PC-3 (cell line): ENCODE data around the gene HOOK1. TPM values are rescaled to one million over a fixed set of nuclear protein-coding genes. Genes with fewer than 3 reads are reported as not detected.

ENCODE experiments used
- ATAC-seq: fragments of 200-7000 bp; cut with Tn5 transposase; 2 replicates; pipeline ENCODE4 v1.9.1; 2020; ENCODE audit warnings: mild to moderate bottlenecking, moderate library complexity
- BruUV-seq: library from RNA; stranded (reverse); fragments of 400-500 nt; replicated peaks from 2 replicates; lab custom pipeline; 2021; lab: Mats Ljungman, UMichigan
- CTCF ChIA-PET: fragments of 300-600 bp; sonication (Branson Sonifier 250); formaldehyde crosslinking; loops from one replicate; lab custom pipeline; 2022; ENCODE audit warnings: antibody characterized with exemption; lab: Charles Lee
- POLR2A ChIA-PET: fragments of 300-600 bp; sonication (Branson Sonifier 250); formaldehyde crosslinking; loops from one replicate; lab custom pipeline; 2022; ENCODE audit warnings: antibody characterized with exemption; ENCODE audit not compliant: unreplicated experiment; lab: Charles Lee
- DNase-seq: peaks from one replicate; pipeline ENCODE4 v3.0.0-alpha.2; 2015
- H2AFZ ChIP-seq: fragments of 300-600 bp; sonication (generic); 2 replicates; pipeline ENCODE4 v1.6.0; 2016; ENCODE audit warnings: antibody characterized with exemption, low read length
- H3F3A ChIP-seq: fragments of 300-600 bp; sonication (generic); one replicate; pipeline ENCODE4 v1.6.0; 2017; ENCODE audit warnings: antibody characterized with exemption, low read length, control low read depth, mild to moderate bottlenecking; ENCODE audit not compliant: unreplicated experiment
- H3K27ac ChIP-seq: fragments of 300-600 bp; sonication (generic); 2 replicates; pipeline ENCODE4 v1.5.1; 2016; ENCODE audit warnings: mild to moderate bottlenecking, low read length
- H3K27me3 ChIP-seq: fragments of 300-600 bp; sonication (generic); 2 replicates; pipeline ENCODE4 v1.6.1; 2016; ENCODE audit warnings: low read length, mixed read lengths
- H3K36me3 ChIP-seq: fragments of 300-600 bp; sonication (generic); 2 replicates; pipeline ENCODE4 v1.6.1; 2016; ENCODE audit warnings: low read depth, mixed run types, low read length, mixed read lengths
- H3K4me1 ChIP-seq: fragments of 300-600 bp; sonication (generic); 2 replicates; pipeline ENCODE4 v1.5.1; 2016; ENCODE audit warnings: low read length; ENCODE audit not compliant: insufficient read depth
- H3K4me2 ChIP-seq: fragments of 300-600 bp; sonication (generic); 2 replicates; pipeline ENCODE4 v1.6.0; 2016; ENCODE audit warnings: low read length
- H3K4me3 ChIP-seq: fragments of 300-600 bp; sonication (generic); 2 replicates; pipeline ENCODE4 v1.5.1; 2016; ENCODE audit warnings: mild to moderate bottlenecking, low read length, mixed read lengths
- H3K79me2 ChIP-seq: fragments of 300-600 bp; sonication (generic); 2 replicates; pipeline ENCODE4 v1.6.1; 2017; ENCODE audit warnings: low read length, mixed read lengths
- H3K9ac ChIP-seq: fragments of 300-600 bp; sonication (generic); 2 replicates; pipeline ENCODE4 v1.6.0; 2016; ENCODE audit warnings: mild to moderate bottlenecking, low read length
- H3K9me2 ChIP-seq: fragments of 300-600 bp; sonication (generic); replicated peaks from 2 replicates; pipeline ENCODE4 v1.6.1; 2016; ENCODE audit warnings: mixed run types, low read length, mixed read lengths
- H3K9me3 ChIP-seq: fragments of 300-600 bp; sonication (generic); 2 replicates; pipeline ENCODE4 v1.6.1; 2016; ENCODE audit warnings: low read length, mixed read lengths
- H4K20me1 ChIP-seq: fragments of 300-600 bp; sonication (generic); 2 replicates; pipeline ENCODE4 v1.6.1; 2016; ENCODE audit warnings: low read length, mixed read lengths
- CTCF ChIP-seq: fragments of 300-600 bp; sonication (generic); conservative IDR thresholded peaks from 2 replicates; pipeline ENCODE4 v1.5.1; 2017; ENCODE audit warnings: antibody characterized with exemption, low read depth, mild to moderate bottlenecking, low read length
- EZH2 ChIP-seq: fragments of 300-600 bp; sonication (generic); IDR thresholded peaks from one replicate; pipeline ENCODE4 v1.6.1; 2017; ENCODE audit warnings: antibody characterized with exemption, mild to moderate bottlenecking, low read length; ENCODE audit not compliant: unreplicated experiment
- EZH2phosphoT487 ChIP-seq: fragments of 300-600 bp; sonication (generic); IDR thresholded peaks from 2 replicates; pipeline ENCODE4 v1.6.1; 2018; ENCODE audit warnings: mild to moderate bottlenecking, antibody characterized with exemption, low read length, borderline replicate concordance
- intact Hi-C: fragments of 100-400 bp; cut with micrococcal nuclease; formaldehyde crosslinking; loops from 2 replicates; pipeline ENCODE4 v1.9.0; 2023
- total RNA-seq: library from RNA; depleted of rRNA; stranded (reverse); fragments of >200 nt; gene quantifications from 2 replicates; pipeline ENCODE4 v1.2.3, GENCODE V29; 2014

Gene HOOK1
- total RNA-seq, 1 experiment from 2014 or later = 5.0 TPM

DNA sequence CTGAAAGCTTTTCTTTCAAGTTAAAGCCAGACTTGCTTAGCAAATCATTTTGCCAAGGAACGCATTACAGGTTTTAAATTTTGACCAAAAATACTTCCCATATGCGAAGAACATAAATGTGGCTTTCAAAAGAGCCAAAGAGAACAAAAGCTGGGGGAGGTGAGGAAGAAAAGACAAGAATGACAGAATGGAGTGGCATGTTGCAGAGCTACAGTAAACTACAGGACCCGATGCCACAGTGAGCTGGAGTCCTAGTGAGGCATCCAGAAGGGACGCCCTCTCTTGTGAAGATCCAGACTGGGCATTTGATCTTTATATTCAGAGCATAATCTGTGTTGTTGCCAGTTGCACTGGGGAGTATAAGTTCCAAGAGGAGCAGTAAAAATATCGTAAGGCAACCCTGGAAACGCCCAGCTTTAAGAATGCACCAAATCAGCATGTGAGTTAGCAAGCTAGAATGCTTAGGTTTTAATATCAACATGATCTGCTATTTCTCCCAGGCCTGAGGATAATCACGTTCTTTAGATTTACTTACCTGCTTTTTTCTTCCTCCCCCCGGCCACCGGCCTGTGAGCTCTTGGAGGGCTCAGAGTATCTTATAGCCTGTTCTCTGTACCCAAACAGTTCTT lies 48.4 kb upstream of the HOOK1 start:
- no peaks in the 10 kb centered on the region for H3K9me3 ChIP-seq
- H3K9ac ChIP-seq = no peak overlapping the region
- no peaks in the 10 kb centered on the region for H3K79me2 ChIP-seq
- no peaks in the 10 kb centered on the region for H3K36me3 ChIP-seq
- no peak overlapping the region for H3K4me2 ChIP-seq
- DNase-seq = no peak
- H3F3A ChIP-seq = no peaks in the 10 kb centered on the region
- intact Hi-C loops = no loop called here
- H3K4me1 ChIP-seq = no peaks in the 10 kb centered on the region
- ATAC-seq = no peak
- no peaks in the 10 kb centered on the region for H3K9me2 ChIP-seq
- TF ChIP-seq CTCF (no peak), EZH2 (no peak), EZH2phosphoT487 (no peak)
- no peak overlapping the region for H3K4me3 ChIP-seq
- H3K27me3 ChIP-seq = no peaks in the 10 kb centered on the region
- BruUV-seq = no TSS peak
- H2AFZ ChIP-seq = no peak overlapping the region
- POLR2A ChIA-PET = no interaction called here
- no peak overlapping the region for H3K27ac ChIP-seq
- H4K20me1 ChIP-seq = no peaks in the 10 kb centered on the region
- CTCF ChIA-PET = no interaction called here

DNA sequence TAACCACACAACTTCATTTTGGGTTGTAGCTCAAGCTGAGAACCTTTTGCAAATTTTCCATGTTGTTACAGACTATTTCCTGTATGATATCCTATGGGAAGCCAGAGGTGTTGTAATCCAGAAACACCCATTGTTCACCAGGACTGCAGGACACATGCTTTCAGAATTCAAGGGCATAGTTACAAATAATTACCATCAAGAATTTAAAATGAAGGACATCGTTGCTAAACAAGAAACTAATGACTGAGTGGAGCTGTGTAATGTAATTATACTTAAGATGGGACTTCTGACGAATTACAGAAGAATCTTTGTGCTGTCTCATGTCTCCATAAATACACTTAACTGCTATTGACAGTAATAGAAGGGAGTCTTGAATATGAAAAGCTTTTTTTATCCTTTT lies 47.6 kb upstream of the HOOK1 start:
- H3K79me2 ChIP-seq = no peaks in the 10 kb centered on the region
- H3K4me3 ChIP-seq = no peak overlapping the region
- H3K9ac ChIP-seq = no peak overlapping the region
- H3K9me2 ChIP-seq = no peaks in the 10 kb centered on the region
- H3K36me3 ChIP-seq = no peaks in the 10 kb centered on the region
- no peaks in the 10 kb centered on the region for H3K4me1 ChIP-seq
- H4K20me1 ChIP-seq = no peaks in the 10 kb centered on the region
- no peaks in the 10 kb centered on the region for H3K9me3 ChIP-seq
- ChIA-PET POLR2A (no interaction called here), CTCF (no interaction called here)
- intact Hi-C loops = no loop called here
- no peak overlapping the region for H3K27ac ChIP-seq
- BruUV-seq = no TSS peak
- DNase-seq = no peak
- no peaks in the 10 kb centered on the region for H3F3A ChIP-seq
- TF ChIP-seq EZH2 = no peak
- TF ChIP-seq CTCF = no peak
- TF ChIP-seq EZH2phosphoT487 = no peak
- no peaks in the 10 kb centered on the region for H3K27me3 ChIP-seq
- no peak overlapping the region for H3K4me2 ChIP-seq
- H2AFZ ChIP-seq = no peak overlapping the region
- ATAC-seq = no peak
